ENCODE measurements around the gene CES3.

The CES3 gene

DNA sequence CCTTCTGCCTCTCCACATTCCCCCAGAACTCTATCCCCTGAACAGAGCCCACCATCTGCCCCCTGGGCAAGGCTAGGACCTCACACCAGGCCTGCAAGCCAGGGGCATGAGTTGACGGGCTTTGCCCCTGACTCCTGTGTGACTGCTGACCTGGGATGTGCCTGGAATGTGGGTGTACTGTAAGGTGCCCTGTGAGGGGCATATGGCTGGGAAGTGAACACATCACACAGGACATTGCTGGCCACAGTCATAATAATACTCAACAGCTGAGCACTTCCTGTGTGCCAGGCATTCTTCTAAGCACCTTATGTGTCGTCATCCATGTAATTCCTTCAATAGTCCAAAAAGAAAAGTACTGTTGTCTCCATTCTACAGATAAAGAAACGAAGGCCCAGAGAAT, 40.7 kb downstream of the CES3 start:
- FAIRE-seq, result no peak
- peak; percentile 5 for DNase-seq (ENCODE audit: low spot score)

DNA sequence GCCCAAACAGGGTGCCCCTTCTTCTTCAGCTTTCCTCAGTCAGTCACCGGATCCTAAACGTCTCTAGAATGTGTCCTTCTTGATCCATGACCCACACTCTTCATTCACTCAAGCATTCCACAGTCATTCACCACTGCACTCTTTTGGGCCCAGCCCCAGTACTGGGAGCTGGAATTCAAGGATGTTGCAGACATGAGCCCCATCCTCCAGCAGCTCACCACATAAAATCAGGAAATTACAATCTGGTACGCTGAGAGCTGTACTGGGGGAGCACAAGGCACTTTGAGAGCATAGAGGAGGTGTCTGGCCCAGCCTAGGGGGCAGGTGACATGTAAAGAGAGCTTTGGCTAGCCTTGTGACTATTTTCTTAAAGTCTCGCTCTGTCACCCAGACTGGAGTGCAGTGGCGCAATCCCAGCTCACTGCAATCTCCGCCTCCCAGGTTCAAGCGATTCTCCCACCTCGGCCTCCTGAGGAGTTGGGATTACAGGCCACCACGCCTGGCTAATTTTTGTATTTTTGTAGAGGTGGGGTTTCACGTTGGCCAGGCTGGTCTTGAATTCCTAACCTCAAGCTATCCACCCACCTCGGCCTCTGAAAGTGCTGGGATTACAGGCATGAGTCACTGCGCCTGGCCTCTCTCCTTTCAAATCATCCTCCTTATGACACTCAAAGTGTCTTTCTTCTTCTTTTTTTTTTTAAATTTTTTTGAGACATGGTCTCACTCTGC, 46.0 kb downstream of the CES3 start:
- DNase-seq (ENCODE audit: low spot score), result peak; percentile 55
- peak; percentile 82 for FAIRE-seq

DNA sequence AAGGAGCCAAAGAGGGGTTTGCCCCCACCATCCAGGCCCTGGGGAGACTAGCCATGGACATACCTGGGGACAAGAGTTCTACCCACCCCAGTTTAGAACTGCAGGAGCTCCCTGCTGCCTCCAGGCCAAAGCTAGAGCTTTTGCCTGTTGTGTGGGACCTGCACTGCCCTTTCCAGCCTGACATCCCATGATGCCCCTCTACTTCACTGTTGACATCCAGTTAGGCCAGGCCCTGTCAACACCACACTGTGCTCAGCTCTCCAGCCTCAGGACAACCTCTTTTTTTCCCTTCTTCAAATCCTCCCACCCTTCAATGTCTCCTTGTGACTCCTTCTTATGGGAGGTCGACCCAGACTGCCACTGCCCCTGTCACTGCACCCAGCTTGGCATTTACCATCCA, 48.1 kb downstream of the CES3 start:
- DNase-seq (ENCODE audit: low spot score) (no peak), FAIRE-seq (no peak)

DNA sequence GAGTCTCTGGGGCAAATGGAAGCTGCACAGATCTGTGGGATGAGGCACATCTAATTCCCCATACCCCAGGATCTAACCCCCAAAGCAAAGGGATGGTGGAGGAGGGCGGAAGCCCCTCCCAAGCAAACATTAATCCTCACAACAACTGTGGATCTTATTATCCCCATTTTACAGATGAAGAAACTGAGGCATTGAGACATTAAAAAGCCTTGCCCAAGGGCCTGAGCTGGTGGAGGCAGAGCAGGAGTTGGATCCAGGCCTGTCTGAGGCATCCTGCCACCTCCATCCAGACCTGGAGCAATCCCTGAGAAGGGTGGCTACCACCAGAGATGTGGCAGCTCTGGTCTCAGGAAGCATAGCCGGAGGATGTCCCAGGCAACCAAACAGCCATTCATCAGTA, 50.2 kb downstream of the CES3 start:
- no peak for DNase-seq (ENCODE audit: low spot score)
- FAIRE-seq, result no peak

DNA sequence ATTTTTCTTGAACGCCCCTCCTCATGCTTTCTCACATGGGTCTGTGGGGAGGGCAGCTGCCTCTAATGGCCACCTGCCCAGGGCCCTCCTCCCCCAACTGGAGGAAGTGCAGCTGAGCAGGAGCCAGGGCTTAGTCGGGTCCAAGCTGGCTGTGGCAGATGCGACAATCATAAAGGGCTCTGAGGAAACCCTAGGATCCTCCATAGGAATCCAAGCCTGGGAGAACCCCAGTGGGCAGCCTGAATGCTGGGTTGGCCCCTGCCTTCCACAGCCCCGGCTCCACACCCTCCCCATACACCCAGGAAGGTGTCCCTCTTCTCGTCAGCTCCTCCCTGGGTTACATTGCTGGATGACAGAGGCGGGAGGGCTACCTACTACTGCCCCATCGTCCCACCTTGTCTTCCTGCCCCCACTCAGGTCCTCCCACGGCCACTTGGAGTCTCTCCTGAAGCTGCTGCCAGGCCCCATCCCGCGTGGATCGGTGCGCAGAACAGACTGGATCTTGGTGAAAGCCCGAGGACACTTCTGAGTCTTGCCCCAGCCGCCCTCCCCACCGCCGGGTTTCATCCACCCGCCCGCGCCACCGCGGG, 52.3 kb downstream of the CES3 start:
- DNase-seq (ENCODE audit: low spot score), result no peak
- no peak for FAIRE-seq

DNA sequence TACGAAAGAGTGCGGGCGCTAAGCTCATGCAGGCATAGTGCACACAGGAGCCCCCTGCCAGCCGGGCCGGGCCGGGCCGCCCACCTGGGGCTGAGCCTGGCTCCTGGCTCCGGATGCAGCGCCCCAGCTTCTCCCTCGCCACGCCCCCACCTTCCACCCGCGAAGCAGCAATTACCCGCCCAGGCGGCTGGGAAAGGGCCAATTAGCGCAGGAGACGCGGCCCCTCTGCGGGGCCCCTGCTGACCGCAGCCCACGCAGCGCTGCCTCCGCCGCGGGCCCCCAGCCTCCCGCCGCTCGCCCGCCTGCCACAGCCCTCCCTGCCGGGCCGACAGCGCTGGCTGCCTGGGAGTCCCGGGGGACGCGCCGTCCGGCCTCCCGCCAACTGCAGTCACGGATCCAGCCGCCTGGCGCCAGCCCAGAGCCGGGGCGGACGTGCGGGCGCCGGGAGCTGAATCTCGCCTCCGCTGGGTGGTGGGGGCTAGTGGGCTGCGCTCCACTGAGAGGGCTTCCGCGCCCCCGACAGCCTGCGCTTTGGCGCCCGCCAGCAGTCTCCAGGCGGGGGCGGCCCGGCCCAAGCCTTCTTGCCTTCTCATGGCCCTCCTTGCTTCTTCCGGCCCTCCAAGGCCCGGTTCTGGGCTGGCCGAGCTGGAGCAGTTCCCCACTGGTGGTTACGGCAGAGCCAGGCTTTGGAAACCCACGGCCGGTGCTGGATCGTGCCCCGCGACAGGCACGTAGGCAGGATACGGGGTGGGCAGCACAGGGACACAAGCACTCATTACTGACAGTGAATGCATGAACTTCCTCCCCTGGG, 53.0 kb downstream of the CES3 start:
- FAIRE-seq, result no peak
- DNase-seq (ENCODE audit: low spot score), result no peak

DNA sequence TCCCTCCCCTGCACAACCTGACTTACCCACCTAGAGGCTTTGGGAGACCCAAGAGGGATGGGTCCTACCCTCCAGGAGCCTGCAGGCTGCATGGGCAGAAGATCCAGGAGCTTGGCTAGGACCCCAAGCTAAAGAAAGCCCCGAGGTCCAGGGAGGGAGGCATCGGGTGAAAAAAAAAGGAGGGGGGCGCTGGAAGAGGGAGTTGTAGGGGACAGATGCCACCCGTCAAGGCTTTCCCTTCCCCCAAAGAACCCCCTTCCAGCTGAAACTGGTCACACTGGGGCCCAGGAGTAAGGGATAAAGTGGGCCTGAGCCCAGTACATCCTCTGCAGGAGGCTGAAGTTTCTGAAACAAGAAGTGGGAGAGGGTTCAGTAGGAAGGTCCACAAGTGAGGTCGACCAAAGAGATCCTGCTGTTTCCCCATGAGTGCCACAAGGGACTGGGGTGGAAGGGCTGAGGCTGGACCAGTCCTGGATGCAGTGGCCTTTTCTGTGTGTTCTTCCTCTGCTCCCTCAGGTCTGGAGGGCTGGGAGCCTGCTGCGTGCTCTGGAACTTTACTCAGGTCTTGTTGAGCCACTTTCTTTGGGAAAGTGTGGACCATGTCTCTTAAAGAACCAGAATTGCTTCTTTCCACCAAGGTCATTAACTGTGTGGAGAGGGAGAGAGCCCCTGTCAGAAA, 53.7 kb downstream of the CES3 start:
- FAIRE-seq (no peak), DNase-seq (ENCODE audit: low spot score) (no peak)

DNA sequence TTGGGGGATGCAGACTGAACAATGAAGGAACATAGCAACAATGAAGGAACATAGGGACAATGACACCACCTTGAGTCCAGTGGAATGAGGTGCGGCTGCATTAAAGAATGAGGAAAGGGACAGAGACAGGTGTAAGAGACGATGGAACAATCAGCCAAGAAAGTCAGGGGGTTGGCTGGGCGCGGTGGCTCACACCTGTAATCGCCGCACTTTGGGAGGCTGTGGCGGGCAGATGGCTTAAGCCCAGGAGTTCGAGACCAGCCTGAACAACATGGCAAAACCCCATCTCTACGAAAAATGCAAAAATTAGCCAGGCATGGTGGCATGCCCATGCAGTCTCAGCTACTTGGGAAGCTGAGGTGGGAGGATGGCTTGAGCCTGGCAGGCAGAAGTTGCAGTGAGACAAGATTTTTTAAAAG, 54.3 kb downstream of the CES3 start:
- no peak for FAIRE-seq
- DNase-seq (ENCODE audit: low spot score), result no peak

DNA sequence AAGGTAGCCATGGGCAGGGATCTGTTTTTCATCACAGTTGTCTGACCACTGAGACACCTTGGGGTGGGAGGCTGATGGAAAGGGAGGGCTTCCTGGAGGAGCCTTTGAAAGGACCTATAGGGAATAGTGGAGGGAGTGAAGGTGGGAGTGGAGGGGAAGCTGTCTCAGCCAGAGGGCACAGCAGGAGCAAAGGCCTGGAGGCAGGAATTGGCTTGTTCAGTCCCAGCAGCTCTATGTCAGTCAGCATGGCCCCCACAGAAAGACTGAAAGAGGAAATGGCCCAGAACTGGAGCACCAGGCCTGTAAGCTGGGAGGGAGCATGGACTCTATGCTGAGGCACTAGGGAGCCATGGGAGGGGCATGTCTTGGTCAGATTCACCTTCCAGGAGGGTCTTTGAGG, 55.1 kb downstream of the CES3 start:
- DNase-seq (ENCODE audit: low spot score) (no peak), FAIRE-seq (no peak)

DNA sequence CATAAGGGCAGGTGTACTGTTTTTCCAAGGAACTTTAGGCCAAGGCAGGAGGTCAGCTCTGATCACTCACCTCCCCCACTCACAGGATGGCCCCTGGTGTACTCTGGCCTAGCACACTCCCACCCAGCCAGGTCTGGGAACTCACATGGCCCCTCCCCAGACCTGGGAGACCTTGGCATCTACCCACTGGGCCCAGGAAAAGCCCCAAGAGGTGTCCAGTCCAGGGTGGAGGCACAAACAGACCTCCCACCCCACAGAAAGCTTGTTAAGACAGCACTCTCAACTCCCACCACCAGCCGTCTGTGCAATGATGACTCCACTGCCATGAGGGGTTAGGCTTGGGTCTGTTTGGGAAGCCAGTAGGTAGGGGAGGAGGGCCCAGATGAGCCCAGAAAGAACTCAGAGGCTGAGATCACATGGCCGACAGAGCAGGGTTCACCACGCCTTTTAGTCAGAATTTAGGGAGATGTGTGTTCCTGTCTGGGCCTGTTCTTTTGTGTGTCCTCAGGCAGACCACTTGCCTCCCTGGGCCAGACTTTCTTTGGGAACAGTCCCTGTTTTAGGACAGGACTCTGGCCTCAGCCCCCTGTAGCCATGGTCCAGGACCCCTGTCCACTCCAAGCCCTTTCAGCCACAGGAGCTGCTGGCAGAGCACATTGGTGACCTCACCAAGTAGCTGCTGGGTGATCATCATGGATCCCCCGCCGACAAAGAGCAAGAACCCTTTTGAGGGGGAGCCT, 55.8 kb downstream of the CES3 start:
- no peak for FAIRE-seq
- no peak for DNase-seq (ENCODE audit: low spot score)

DNA sequence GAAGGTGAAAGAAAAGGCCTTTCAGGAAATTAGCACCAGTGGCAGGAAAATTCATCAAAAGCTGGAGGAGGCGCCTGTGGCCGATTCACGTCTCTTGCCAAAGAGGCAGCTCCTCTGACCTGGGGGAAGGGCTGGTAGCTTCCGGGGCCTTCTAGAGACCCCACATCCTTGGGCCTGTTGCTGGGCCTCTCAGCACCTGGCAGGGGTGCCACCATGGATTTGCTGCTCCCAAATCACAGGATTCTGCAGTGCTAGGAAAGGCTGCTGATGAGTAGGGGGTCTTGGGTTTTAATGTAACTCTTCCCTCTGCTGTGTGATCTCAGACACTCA, 56.3 kb downstream of the CES3 start:
- FAIRE-seq (no peak), DNase-seq (ENCODE audit: low spot score) (no peak)

DNA sequence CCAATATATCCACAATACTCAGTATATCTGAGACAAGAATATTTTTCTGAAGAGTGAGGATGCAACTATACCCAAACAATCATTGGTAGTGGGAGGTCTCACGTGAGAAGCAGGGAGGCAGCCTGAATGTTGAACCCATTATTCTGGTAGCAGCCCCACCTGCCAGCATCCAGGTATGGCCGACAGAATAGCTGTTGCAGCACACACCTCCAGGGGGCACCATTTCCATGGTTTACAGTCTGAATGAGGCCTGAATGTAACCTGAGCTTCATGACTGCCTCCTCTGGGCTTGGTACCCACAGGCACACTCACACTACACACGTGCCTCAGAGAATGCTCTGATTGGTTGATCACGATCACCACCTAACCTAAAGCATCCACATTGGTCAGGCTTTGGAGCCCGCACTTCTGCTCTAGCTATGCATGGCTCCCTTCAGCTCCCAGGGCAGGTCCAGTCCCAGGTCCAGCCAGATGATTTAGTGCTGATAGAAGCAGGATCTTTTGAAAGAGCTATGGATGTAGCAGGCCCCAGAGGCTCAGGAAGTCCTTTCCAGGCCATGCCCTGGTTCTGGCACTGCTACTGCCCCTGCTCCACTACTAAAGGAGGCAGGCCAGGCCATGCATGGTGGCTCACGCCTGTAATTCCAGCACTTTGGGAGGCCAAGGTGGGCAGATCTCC, 56.9 kb downstream of the CES3 start:
- DNase-seq (ENCODE audit: low spot score), result peak; percentile 90
- FAIRE-seq, result peak; percentile 82

DNA sequence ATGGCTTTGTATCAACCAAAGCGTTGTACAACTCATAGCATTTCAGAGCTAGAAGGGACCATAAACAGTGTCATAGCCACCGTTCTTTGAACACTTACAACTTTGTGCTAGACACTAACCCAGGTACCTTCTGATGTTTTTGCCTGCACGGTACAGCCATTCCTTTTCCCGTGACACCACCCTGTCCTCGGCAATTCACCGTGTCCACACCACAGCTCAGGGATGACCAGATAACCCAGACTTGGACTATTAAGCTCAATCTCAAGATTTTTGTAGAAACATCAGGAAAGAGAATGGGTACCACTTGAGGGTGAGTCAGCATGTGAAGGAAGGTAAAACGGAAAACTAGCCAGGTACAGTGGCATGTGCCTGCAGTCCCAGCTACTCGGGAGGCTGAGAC, 58.1 kb downstream of the CES3 start:
- DNase-seq (ENCODE audit: low spot score) (no peak), FAIRE-seq (no peak)

DNA sequence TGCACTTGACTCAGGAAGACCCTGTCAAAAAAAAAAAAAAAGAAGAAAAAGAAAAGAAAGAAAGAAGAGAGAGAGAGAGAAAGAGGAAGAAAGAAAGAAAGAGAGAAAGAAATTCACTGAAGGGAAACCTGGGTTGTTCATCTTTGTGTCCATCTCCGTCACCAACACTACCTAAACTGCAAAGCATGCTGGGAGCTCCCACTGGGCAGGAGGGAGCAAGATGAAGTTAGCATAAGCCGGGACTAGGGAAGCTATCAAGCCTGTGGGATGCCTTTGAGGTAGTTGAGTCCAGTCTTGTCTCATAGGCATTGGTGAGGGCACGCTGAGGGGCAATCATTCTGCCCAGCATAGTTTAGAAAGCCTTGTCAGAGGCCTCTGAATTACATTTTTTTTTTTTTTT, 60.3 kb downstream of the CES3 start:
- FAIRE-seq (no peak), DNase-seq (ENCODE audit: low spot score) (no peak)

DNA sequence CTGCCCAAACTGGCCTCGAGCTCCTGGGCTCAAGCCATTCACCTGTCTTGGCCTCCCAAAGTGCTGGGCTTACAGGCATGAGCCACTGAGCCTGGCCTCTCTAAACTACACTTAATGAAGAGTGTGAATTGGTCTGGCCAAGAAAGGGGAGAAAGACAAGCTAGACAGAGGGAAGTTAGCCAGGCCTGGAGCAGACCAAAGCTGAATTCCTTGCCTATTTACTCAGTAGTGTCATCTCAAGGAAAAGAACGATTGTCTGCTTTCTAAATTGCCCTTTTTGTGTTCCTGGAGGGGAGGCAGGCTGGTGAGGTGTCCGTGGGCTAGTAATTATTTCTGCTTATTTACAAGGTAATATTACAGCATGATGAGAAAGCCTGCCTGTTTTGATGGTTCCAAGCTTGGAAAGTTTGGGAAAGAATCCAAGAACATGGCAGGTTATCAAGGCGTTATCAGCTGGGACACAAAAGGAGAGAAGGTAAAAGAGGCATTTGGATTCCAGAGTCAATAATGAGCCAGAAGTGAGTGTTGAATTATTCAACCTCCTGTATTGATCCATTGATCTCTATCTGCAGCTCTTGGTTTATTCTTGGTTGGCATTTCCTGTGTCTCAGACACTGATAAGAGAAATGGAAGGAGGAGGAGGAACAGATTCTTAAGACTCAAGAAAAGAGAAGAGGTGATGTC, 61.6 kb downstream of the CES3 start:
- FAIRE-seq, result no peak
- DNase-seq (ENCODE audit: low spot score), result no peak

DNA sequence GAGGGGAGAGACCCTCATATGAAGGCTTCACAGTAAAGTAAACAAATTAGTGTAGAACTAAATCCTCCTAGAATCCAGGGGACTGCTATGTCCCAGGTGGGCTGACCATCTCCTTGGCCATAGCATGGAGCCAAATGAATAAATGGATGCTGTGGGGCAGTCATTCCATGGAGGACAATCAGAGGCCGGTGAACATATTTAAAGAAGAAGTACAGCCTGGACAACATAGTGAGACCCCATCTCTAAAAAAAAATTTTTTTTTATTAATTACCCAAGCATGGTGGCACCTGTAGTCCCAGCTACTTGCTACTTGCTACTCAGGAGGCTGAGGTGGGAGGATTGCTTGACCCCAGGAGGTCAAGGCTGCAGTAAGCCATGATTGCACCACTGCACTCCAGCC, 62.6 kb downstream of the CES3 start:
- FAIRE-seq, result no peak
- DNase-seq (ENCODE audit: low spot score), result no peak
